Body of pancreas (tissue), 4 donors: Measurements from ENCODE around the gene CAPN15.

Experiments
- POLR2A ChIP-seq, 3 donors: fragments of 450-650 bp; IDR thresholded peaks; one replicate each; pipeline ENCODE4 v1.6.1; 2016; ENCODE audit warnings: antibody characterized with exemption in 3 of 3, mild to moderate bottlenecking in 2 of 3
- TF ChIP-seq, protein P1 (sequence below), 7 experiments: fragments of 450-650 bp in 4 of 7; fragments of 200-600 bp in 3 of 7; sonication (generic) in 3 of 7; IDR thresholded peaks; one replicate each; pipeline ENCODE4 v1.5.1; 2016 to 2019; ENCODE audit warnings: antibody characterized with exemption in 7 of 7

DNA sequence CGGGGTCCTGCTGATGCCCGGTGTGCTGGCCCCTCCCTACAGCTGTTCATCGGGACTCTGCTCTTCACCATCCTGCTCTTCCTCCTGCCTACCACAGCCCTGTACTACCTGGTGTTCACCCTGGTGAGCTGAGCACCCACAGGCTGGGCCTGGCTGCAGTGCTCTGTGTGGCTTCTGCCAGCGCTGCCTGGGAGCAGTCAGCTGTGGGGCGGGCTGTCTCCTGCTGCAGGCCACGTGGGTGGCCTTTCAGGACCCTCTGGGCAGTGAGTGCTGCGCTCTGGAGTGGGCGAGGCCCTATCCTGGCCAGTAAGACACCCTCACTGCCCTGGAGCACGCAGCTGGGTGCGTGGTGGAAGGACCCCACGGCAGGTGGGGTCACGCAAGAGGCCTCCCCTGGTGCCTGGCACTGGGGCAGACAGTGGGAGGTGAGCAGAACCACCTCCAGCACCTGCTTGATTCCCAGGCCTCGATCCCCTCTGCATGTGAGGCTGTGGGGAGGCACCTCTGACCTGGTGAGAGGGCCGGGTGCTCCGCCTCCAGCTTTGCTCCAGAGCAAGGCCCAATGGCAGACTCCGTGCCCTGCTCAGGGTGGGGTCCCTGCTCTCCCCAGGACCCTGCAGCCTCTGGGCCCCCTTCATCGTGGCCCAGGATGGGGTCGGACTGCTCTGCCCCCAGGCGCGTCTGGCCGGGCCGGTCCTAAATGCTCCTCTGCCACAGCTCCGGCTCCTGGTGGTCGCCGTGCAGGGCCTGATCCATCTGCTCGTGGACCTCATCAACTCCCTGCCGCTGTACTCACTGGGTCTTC is 52.8 kb downstream of the CAPN15 start:
- peak; percentile 4 to 36 (median 33) for TF ChIP-seq POLR2A (IDR thresholded peaks at IDR 0.05)
- TF ChIP-seq, protein P1, sequence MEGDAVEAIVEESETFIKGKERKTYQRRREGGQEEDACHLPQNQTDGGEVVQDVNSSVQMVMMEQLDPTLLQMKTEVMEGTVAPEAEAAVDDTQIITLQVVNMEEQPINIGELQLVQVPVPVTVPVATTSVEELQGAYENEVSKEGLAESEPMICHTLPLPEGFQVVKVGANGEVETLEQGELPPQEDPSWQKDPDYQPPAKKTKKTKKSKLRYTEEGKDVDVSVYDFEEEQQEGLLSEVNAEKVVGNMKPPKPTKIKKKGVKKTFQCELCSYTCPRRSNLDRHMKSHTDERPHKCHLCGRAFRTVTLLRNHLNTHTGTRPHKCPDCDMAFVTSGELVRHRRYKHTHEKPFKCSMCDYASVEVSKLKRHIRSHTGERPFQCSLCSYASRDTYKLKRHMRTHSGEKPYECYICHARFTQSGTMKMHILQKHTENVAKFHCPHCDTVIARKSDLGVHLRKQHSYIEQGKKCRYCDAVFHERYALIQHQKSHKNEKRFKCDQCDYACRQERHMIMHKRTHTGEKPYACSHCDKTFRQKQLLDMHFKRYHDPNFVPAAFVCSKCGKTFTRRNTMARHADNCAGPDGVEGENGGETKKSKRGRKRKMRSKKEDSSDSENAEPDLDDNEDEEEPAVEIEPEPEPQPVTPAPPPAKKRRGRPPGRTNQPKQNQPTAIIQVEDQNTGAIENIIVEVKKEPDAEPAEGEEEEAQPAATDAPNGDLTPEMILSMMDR (IDR thresholded peaks at IDR 0.05): no peak
